Activated CD4-positive, alpha-beta T cell treated with anti-CD3 and anti-CD28 coated beads, Interleukin-2, amount 10 ng/mL, durations not matched to agents 7 days and 5 days (primary cell): ENCODE data around the gene VIT. TPM values are rescaled to one million over a fixed set of nuclear protein-coding genes. Genes with fewer than 3 reads are reported as not detected.

Experiments
- CTCF ChIA-PET: fragments of 350-600 bp; sonication (Branson Sonifier 250); formaldehyde crosslinking; loops from one replicate; lab custom pipeline; 2021; ENCODE audit warnings: antibody characterized with exemption; lab: Charles Lee
- POLR2A ChIA-PET: fragments of 350-600 bp; sonication (Branson Sonifier 250); formaldehyde crosslinking; loops from one replicate; lab custom pipeline; 2021; ENCODE audit warnings: antibody characterized with exemption; lab: Charles Lee
- DNase-seq: peaks from one replicate; pipeline ENCODE4 v3.0.0-alpha.2; 2020
- H3K27ac Mint-ChIP-seq: one replicate; pipeline ENCODE4 v1.8.0; 2021; ENCODE audit warnings: mild to moderate bottlenecking, moderate library complexity, mixed read lengths
- H3K27me3 Mint-ChIP-seq: one replicate; pipeline ENCODE4 v1.8.0; 2021; ENCODE audit warnings: mixed read lengths
- H3K36me3 Mint-ChIP-seq: one replicate; pipeline ENCODE4 v1.8.0; 2021; ENCODE audit warnings: low read depth, mixed read lengths
- H3K4me1 Mint-ChIP-seq: one replicate; pipeline ENCODE4 v1.8.0; 2021; ENCODE audit warnings: mixed read lengths
- H3K4me3 Mint-ChIP-seq: one replicate; pipeline ENCODE4 v1.8.0; 2021; ENCODE audit warnings: mild to moderate bottlenecking, moderate library complexity, mixed read lengths
- H3K9me3 Mint-ChIP-seq: one replicate; pipeline ENCODE4 v1.8.0; 2021; ENCODE audit warnings: mixed read lengths
- total RNA-seq, 2 experiments: library from RNA; stranded (reverse); gene quantifications; one replicate each; pipeline ENCODE4 v1.2.3, GENCODE V29; 2021

The VIT gene
- total RNA-seq, 2 experiments from 2014 or later = not detected

GRCh38 chr2:36839976-36840617, 143.6 kb downstream of the VIT start:
- Mint-ChIP-seq H3K36me3 (peaks cover 5% of the 10 kb centered on the region), H3K4me3 (no peak overlapping the region), H3K4me1 (peaks cover 5% of the 10 kb centered on the region), H3K9me3 (no peaks in the 10 kb centered on the region), H3K27ac (no peak overlapping the region), H3K27me3 (no peaks in the 10 kb centered on the region)
- CTCF ChIA-PET = interaction anchor here (0.6 to 1.4 kb wide), 2 partner anchors 8 to 19 kb away, joined by 3 read pairs; no protein-coding TSS in a partner anchor
- DNase-seq = no peak
- POLR2A ChIA-PET = no interaction called here

GRCh38 chr2:36843838-36844237, 147.3 kb downstream of the VIT start:
- CTCF ChIA-PET = no interaction called here
- no peak overlapping the region for H3K27ac Mint-ChIP-seq
- no peaks in the 10 kb centered on the region for H3K9me3 Mint-ChIP-seq
- H3K4me3 Mint-ChIP-seq = no peak overlapping the region
- DNase-seq = no peak
- H3K27me3 Mint-ChIP-seq = no peaks in the 10 kb centered on the region
- peaks cover 20% of the 10 kb centered on the region for H3K36me3 Mint-ChIP-seq
- POLR2A ChIA-PET = no interaction called here
- no peaks in the 10 kb centered on the region for H3K4me1 Mint-ChIP-seq

- no peak for DNase-seq
- POLR2A ChIA-PET = no interaction called here
- H3K9me3 Mint-ChIP-seq = no peaks in the 10 kb centered on the region
- no peaks in the 10 kb centered on the region for H3K27me3 Mint-ChIP-seq
- no peak overlapping the region for H3K27ac Mint-ChIP-seq
- CTCF ChIA-PET = interaction anchor here (0.8 kb wide), 1 partner anchor 34 kb away, joined by 4 read pairs; no protein-coding TSS in a partner anchor
- no peaks in the 10 kb centered on the region for H3K4me1 Mint-ChIP-seq
- H3K36me3 Mint-ChIP-seq = peaks cover 41% of the 10 kb centered on the region
- H3K4me3 Mint-ChIP-seq = no peak overlapping the region
These were observed 152.8 kb downstream of the VIT start for GRCh38 chr2:36849265-36849664.

- ChIA-PET CTCF (interaction anchor here (1.7 kb wide), 1 partner anchor 11 kb away, joined by 5 read pairs; no protein-coding TSS in a partner anchor), POLR2A (no interaction called here)
- H3K36me3 Mint-ChIP-seq = peaks cover 45% of the 10 kb centered on the region
- H3K27ac Mint-ChIP-seq = no peak overlapping the region
- DNase-seq = no peak
- H3K4me3 Mint-ChIP-seq = no peak overlapping the region
- peaks cover 8% of the 10 kb centered on the region for H3K4me1 Mint-ChIP-seq
- no peaks in the 10 kb centered on the region for H3K27me3 Mint-ChIP-seq
- H3K9me3 Mint-ChIP-seq = no peaks in the 10 kb centered on the region
These were observed 157.7 kb downstream of the VIT start for GRCh38 chr2:36854241-36854640.

- ChIA-PET CTCF (interaction anchor here (1.7 kb wide), 1 partner anchor 10 kb away, joined by 5 read pairs; no protein-coding TSS in a partner anchor), POLR2A (no interaction called here)
- H3K9me3 Mint-ChIP-seq = no peaks in the 10 kb centered on the region
These were observed 158.9 kb downstream of the VIT start for GRCh38 chr2:36855429-36855828.

GRCh38 chr2:36857713-36858112, 161.2 kb downstream of the VIT start:
- no peak overlapping the region for H3K4me3 Mint-ChIP-seq

More at GRCh38 chr2:36855429-36855828, 158.9 kb downstream of the VIT start:
- H3K27me3 Mint-ChIP-seq = no peaks in the 10 kb centered on the region
- DNase-seq = no peak
- peaks cover 16% of the 10 kb centered on the region for H3K4me1 Mint-ChIP-seq
- no peak overlapping the region for H3K4me3 Mint-ChIP-seq
- no peak overlapping the region for H3K27ac Mint-ChIP-seq
- H3K36me3 Mint-ChIP-seq = peaks cover 45% of the 10 kb centered on the region

GRCh38 chr2:36858551-36859365, 162.3 kb downstream of the VIT start:
- Mint-ChIP-seq H3K9me3 (no peaks in the 10 kb centered on the region), H3K4me3 (no peak overlapping the region), H3K27me3 (no peaks in the 10 kb centered on the region), H3K27ac (no peak overlapping the region), H3K36me3 (peaks cover 45% of the 10 kb centered on the region), H3K4me1 (peaks cover 16% of the 10 kb centered on the region)
- no peak for DNase-seq
- POLR2A ChIA-PET = no interaction called here
- CTCF ChIA-PET = interaction anchor here (1.3 kb wide), 1 partner anchor 19 kb away, joined by 3 read pairs; no protein-coding TSS in a partner anchor

More at GRCh38 chr2:36857713-36858112, 161.2 kb downstream of the VIT start:
- Mint-ChIP-seq H3K27ac (no peak overlapping the region), H3K36me3 (peaks cover 40% of the 10 kb centered on the region), H3K4me1 (peaks cover 16% of the 10 kb centered on the region), H3K27me3 (no peaks in the 10 kb centered on the region), H3K9me3 (no peaks in the 10 kb centered on the region)
- POLR2A ChIA-PET = no interaction called here
- no peak for DNase-seq
- CTCF ChIA-PET = no interaction called here

GRCh38 chr2:36859366-36859792, 162.9 kb downstream of the VIT start:
- H3K27ac Mint-ChIP-seq = no peak overlapping the region
- H3K4me3 Mint-ChIP-seq = no peak overlapping the region
- ChIA-PET POLR2A (no interaction called here), CTCF (interaction anchor here (1.3 kb wide), 1 partner anchor 19 kb away, joined by 3 read pairs; no protein-coding TSS in a partner anchor)
- peaks cover 16% of the 10 kb centered on the region for H3K4me1 Mint-ChIP-seq
- H3K27me3 Mint-ChIP-seq = no peaks in the 10 kb centered on the region
- peaks cover 45% of the 10 kb centered on the region for H3K36me3 Mint-ChIP-seq
- no peaks in the 10 kb centered on the region for H3K9me3 Mint-ChIP-seq
- DNase-seq = no peak

- peaks cover 57% of the 10 kb centered on the region for H3K36me3 Mint-ChIP-seq
These were observed 165.4 kb downstream of the VIT start for GRCh38 chr2:36861896-36862295.

More at GRCh38 chr2:36861896-36862295, 165.4 kb downstream of the VIT start:
- ChIA-PET CTCF (no interaction called here), POLR2A (no interaction called here)
- H3K9me3 Mint-ChIP-seq = no peaks in the 10 kb centered on the region
- no peak overlapping the region for H3K4me3 Mint-ChIP-seq
- no peak for DNase-seq
- H3K4me1 Mint-ChIP-seq = peaks cover 16% of the 10 kb centered on the region
- H3K27me3 Mint-ChIP-seq = no peaks in the 10 kb centered on the region
- no peak overlapping the region for H3K27ac Mint-ChIP-seq

Other genes with a start within 250 kb of the VIT start
- 10 to 100 TPM; 14.5 to 15.7 TPM for gene FEZ2, start 98.5 kb upstream of the VIT start, total RNA-seq